ELR (cell line): ENCODE measurements around the gene TRAM2.

ENCODE experiments used
- DNase-seq: peaks from one replicate; pipeline ENCODE4 v3.0.0-alpha.2; 2015; ENCODE audit warnings: low read depth

The TRAM2 gene

GRCh38 chr6:52531834-52532233, 45.0 kb downstream of the TRAM2 start:
- DNase-seq: no peak

- DNase-seq: no peak
Observed at GRCh38 chr6:52531396-52531795, 45.5 kb downstream of the TRAM2 start.

GRCh38 chr6:52530351-52530750, 46.5 kb downstream of the TRAM2 start:
- DNase-seq: no peak

GRCh38 chr6:52529311-52529710, 47.5 kb downstream of the TRAM2 start:
- DNase-seq: no peak

- DNase-seq: no peak
Observed at GRCh38 chr6:52527436-52527835, 49.4 kb downstream of the TRAM2 start.

GRCh38 chr6:52526634-52527033, 50.2 kb downstream of the TRAM2 start:
- DNase-seq: peak; percentile 89

GRCh38 chr6:52524918-52525317, 51.9 kb downstream of the TRAM2 start:
- no peak for DNase-seq

- no peak for DNase-seq
Observed at GRCh38 chr6:52523378-52524142, 53.3 kb downstream of the TRAM2 start.

- DNase-seq: peak; percentile 72
Observed at GRCh38 chr6:52522655-52523054, 54.2 kb downstream of the TRAM2 start.

- DNase-seq: peak; percentile 63
Observed at GRCh38 chr6:52522151-52522626, 54.7 kb downstream of the TRAM2 start.

GRCh38 chr6:52519618-52520017, 57.2 kb downstream of the TRAM2 start:
- DNase-seq: peak; percentile 66

- no peak for DNase-seq
Observed at GRCh38 chr6:52518279-52518945, 58.4 kb downstream of the TRAM2 start.

GRCh38 chr6:52517502-52518278, 59.2 kb downstream of the TRAM2 start:
- peak; percentile 99 for DNase-seq

GRCh38 chr6:52516943-52517342, 59.9 kb downstream of the TRAM2 start:
- no peak for DNase-seq

GRCh38 chr6:52516269-52516668, 60.6 kb downstream of the TRAM2 start:
- no peak for DNase-seq

GRCh38 chr6:52515219-52515960, 61.5 kb downstream of the TRAM2 start:
- peak; percentile 52 for DNase-seq

- DNase-seq: peak; percentile 86
Observed at GRCh38 chr6:52514514-52514913, 62.3 kb downstream of the TRAM2 start.

- no peak for DNase-seq
Observed at GRCh38 chr6:52513896-52514295, 63.0 kb downstream of the TRAM2 start.

GRCh38 chr6:52513464-52513863, 63.4 kb downstream of the TRAM2 start:
- no peak for DNase-seq

- peak; percentile 92 for DNase-seq
Observed at GRCh38 chr6:52512199-52512598, 64.7 kb downstream of the TRAM2 start.

- peak; percentile 87 for DNase-seq
Observed at GRCh38 chr6:52511572-52512151, 65.2 kb downstream of the TRAM2 start.

GRCh38 chr6:52511163-52511562, 65.7 kb downstream of the TRAM2 start:
- DNase-seq: no peak
